ENCODE measurements around the gene FLNC.

Gene FLNC

DNA sequence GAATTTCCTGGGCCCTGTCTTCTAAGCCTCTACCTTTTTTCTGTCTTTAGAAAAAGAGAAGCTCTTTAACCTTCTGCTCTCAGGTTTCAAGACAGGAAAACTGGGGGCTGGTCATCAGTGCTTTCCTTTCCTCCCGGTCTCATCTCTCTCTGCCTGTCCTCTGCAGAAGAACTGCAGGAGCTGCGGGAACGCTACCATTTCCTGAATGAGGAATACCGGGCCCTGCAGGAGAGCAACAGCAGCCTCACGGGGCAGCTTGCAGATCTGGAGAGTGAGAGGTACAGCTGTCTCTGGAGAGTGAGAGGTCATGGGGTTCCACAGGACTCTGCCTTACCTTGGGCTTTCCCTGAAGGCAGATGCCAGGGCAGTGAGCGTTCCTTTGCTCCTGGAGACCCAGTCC is 25.7 kb upstream of the FLNC start:
- DNase-seq (ENCODE audit: low read depth): no peak

DNA sequence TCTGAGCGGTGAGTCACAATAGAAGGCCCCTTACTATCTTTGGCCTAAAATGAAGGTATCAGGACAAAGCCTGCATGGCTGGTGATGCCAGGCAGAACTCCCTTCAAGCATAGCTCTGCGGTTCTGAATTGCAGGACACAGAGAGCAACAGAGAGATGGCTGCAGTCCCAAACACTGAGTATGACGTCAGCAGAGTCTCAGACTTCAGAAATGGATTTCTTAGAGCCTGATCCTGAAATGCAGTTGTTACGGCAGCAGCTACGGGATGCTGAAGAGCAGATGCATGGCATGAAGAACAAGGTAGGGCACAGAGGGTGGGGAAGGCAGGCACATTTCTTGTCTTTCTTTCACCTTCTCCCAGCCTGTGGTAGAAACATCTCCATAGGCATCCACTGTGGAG is 25.0 kb upstream of the FLNC start:
- DNase-seq (ENCODE audit: low read depth): no peak

DNA sequence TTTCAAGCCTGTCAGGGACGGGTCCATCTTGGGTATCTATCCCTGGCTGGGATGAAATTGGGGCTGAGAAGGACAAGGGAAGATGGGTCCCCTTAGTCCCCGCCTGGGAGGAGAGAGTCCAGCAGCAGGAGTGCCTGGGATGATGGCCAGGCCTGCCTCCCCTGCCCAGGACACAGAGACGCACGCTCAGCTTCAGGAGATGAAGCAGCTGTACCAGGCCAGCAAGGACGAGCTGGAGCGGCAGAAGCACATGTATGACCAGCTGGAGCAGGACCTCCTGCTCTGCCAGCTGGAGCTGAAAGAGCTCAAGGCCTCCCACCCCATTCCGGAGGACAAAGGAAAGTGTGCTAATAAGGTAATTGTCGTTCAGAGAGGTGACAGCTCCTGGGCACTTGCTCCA is 23.0 kb upstream of the FLNC start:
- no peak for DNase-seq (ENCODE audit: low read depth)

DNA sequence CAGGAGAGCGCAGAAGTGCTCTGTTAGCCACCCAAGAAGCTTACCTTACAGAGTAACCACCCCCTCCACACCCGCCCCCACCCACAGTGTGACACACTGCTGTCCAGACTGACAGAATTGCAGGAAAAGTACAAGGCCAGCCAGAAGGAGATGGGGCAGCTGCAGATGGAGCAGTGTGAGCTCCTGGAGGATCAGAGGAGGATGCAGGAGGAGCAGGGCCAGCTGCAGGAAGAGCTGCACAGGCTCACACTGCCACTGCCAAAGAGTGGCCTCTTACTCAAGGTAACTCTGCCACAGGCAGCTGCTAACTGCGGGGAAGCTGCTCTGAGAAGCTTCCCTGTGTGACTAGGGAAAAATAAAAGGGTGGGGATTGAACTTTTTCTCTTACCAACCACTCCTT is 20.8 kb upstream of the FLNC start:
- DNase-seq (ENCODE audit: low read depth): no peak

DNA sequence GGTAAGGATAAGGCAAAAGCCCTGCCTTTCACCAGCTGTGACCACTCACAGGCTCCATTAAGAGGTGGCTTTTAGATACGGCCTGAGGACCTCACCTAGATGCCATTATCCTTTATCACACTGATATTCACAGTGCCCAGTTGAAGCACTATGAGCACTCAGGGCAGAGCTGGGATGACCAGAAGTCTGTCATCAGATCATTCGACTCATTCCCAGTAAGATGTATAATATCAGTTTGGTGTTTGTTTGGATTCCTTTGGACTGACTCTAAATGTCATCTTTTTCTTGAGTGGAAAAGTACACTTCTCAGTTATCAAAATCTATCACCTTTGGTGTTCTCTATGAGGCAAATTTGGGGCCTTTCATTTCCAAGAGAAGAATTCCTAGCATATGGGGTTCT is 19.7 kb upstream of the FLNC start:
- DNase-seq (ENCODE audit: low read depth): peak; percentile 40

DNA sequence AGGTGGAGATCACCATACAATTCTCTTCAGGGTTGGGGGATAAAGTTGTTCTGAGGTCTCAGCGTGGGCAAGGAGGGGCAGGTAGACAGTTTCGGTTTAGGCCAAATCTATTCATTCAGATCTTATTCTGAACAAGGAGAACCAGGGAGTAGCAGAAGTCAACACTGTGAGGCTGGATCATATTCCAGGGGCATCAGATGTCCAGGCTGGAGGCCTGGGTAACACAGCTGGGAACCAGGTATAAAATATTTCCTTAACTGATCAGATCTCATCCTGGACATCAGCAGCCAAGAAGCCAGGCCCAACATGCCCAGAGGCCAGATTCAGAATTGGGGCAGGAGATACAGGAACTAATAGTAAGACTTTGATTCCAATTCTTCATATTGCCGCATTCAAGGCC is 19.2 kb upstream of the FLNC start:
- no peak for DNase-seq (ENCODE audit: low read depth)

DNA sequence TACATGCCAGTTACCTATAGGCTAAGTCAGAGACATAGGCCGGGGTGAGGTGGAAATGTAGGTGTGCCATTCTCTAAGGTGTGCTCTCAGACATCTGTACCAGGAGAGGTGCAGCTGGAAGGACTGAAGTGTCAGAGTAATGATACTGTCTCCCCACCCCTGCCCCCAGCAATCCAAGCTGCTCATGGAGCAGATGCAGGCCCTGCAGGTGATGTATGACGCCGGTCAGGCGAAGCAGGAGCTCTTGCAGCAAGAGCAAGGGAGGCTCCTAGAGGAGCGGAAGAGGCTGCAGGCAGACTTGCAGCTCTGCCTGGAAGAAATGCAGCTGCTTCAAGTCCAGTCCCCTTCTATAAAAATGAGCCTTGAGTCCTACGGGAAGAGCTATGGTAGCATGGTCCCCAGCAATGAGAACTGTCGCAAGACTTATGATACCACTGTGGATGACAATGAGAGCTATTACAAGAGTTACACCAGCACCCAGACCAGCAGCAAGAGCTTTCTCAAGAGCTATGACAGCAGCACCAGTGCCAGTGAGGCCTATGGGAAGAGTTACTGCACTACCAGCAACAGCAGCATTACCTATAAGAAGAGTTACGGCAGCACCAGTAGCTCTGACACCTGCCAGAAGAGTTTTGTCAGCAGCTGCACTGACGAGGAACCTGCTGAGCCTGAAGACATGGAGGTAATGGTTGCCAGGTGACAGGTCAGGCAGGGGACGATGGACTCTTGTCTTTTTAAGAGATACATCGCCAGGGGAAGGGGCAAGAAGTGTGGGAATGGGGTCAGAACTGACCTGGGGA is 18.4 kb upstream of the FLNC start:
- no peak for DNase-seq (ENCODE audit: low read depth)

DNA sequence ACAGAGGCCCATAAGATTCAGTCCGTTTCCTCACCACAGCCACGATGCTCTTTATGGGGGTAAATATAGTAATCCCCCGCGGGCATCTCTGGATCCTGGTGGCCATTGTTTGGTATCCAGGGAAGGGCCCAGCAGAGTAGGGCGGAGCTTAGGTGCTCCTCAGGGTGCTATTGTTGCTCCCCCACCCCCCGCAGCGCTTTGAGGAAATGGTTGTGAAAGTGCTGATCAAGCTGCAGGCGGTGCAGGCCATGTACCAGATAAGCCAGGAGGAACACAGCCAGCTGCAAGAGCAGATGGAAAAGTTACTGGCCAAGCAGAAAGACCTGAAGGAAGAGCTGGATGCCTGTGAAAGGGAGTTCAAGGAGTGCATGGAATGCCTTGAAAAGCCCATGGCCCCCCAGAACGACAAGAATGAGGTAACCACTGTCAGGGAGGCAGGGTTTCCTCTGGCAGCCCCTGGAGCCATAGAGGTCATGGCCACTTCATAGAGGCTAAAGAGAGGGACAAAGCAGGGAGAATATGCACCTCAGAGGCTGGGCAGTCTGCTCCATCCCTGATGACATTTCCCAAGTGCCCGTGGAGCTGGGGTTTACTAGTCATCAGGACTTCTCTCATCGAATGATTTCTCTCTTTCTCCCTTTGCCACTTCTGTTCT is 17.6 kb upstream of the FLNC start:
- DNase-seq (ENCODE audit: low read depth): peak; percentile 34

DNA sequence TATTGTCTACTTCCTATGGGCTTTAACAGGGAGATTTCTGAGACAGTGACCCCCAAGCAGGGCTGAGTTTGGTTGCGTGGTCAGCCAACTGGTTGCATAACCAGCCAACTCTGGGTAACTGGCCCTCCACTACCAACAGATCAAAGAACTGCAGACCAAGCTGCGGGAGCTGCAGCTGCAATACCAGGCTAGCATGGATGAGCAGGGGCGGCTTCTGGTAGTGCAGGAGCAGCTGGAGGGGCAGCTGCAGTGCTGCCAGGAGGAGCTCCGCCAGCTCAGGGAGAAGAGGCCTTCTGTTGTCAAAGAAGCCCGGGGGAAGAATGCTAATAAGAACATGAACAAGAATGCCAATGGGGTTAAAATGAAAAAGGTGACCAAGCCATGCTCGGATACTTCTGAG is 15.7 kb upstream of the FLNC start:
- DNase-seq (ENCODE audit: low read depth): no peak

DNA sequence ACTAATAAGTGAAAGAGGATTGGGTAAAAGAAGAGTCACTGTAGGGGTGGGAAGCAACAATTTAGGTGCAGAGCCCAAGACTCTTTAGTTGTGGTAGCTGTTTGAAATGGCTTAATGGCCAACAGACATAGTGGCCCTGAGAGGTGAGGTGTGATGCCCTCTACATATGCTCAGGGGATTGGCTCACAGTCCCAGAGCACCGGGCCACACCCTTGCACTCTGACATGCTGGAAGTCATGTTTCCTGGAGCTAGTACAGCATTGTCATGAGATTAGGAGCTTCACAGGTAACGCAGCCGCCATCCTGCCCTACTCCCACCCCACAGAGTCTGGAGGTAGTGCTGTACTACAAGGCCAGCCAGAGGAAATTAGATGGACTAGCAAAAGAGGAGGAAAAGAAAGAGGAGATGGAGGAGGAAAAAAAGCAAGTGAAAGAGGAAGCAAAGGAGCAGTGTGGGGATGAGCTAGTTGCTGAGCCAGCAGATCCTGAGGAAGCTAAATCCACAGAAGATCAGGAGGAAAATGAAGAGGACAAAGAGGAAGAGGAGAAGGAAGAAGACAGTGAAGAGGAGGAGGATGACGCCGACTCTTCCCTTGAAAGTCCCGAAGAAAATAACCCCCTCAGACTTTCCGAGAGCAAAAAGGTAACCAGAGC is 14.8 kb upstream of the FLNC start:
- no peak for DNase-seq (ENCODE audit: low read depth)

DNA sequence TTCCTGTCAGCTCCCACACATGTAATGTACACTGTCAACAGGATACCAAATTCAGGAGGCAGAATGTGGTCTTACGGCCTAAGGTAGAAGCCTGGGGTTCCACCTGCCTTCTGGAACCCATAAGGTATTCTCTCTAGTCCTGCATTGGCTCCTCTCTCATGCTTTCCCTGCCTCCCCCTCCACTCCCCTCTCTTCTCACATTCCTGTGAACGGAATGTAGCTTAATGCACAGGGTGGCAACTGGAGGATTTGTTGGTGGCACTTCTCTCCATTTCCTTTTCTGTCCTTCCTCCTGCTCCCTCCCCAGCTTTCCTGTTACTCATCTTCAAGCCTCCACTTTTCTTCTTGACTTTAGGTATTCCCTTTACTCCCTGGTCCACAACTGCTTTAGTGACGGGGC is 11.5 kb upstream of the FLNC start:
- DNase-seq (ENCODE audit: low read depth): no peak

DNA sequence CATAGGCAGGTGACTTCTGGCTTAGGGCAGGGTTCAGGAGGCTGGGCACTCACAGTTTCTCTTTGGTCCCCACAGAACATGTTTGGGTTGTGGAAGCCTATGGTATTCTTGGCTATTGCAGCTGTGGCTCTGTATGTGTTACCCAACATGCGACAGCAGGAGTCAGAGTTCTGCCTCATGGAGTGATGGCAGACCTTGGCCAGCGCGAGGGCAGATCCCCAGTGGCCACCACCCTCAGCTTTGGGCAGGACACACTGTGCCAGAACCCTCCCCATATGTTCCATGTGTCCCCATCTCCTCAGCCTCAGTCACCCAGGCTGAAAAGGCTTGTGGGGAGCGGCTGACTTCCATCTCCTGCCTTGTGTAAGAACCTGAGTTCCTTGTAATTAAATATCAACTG is 8.5 kb upstream of the FLNC start:
- no peak for DNase-seq (ENCODE audit: low read depth)

DNA sequence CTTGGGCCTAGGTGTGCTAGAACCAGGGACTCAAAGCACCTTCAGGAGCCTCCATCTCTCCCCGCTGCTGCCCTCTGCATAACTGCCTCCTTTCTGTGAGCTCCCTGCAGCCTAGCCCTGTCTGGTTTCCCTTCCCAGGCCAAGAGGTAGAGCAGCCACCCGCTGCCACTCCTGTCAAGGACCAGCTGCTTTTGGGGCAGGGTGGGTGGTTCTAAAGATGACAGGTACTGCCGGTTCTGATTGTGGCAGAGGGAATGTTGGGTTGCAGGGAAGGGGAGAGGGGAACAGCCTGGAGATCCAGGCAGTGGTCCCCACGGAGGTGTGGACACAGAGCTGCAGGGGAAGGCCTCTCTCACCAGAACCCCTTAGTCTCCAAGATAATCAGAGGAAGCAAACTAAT is 3.7 kb upstream of the FLNC start:
- no peak for DNase-seq (ENCODE audit: low read depth)

DNA sequence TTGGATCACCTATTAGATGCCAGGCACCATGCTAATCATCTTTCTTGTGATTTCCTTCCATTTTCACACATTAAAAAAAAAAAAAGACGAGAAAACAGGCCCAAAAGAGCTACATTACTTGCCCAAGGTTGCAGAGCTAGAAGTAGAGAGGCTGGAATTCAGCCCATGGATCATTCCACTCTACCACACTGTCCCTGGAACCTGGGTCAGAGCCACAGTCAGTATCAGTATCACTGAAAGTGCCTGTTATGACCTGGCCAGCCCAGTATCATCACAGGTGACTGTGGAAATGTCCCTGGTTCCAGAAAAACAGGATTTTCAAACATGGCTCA is 3.3 kb upstream of the FLNC start:
- no peak for DNase-seq (ENCODE audit: low read depth)

DNA sequence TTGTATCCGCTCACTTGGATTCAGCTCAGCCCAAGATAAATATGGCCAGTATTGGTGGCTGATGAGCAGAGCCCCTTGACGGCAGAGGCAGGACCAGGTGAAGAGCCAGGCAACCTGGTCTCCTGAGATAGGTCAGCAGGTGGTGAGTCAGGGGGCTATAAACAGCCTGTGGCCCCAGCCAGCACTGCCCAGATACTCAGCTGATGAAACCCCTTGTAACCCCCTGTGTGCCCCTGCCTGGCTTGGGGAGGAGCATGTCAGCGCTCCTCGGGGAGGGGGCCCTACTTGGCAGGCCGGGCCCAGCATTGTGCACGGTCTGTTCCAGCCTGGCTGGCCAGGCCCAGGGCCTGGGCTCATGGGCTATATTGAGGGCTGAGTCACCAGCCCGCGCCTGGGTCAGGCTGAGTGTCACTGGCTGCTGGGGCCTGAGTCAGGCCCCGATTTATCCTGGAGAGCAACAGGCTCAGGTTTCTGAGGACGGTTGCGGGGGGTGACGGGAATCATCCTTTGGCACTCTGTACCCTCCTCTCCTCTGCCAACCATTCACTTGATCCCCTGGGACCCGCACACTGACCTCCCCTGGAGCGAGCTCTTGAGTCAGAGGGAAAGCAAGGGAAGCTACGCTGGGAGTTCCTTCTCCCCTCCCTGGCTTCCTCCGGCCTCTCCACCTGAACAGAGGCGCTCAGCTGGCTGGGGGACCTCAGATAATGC is 2.8 kb upstream of the FLNC start:
- peak; percentile 91 for DNase-seq (ENCODE audit: low read depth)

DNA sequence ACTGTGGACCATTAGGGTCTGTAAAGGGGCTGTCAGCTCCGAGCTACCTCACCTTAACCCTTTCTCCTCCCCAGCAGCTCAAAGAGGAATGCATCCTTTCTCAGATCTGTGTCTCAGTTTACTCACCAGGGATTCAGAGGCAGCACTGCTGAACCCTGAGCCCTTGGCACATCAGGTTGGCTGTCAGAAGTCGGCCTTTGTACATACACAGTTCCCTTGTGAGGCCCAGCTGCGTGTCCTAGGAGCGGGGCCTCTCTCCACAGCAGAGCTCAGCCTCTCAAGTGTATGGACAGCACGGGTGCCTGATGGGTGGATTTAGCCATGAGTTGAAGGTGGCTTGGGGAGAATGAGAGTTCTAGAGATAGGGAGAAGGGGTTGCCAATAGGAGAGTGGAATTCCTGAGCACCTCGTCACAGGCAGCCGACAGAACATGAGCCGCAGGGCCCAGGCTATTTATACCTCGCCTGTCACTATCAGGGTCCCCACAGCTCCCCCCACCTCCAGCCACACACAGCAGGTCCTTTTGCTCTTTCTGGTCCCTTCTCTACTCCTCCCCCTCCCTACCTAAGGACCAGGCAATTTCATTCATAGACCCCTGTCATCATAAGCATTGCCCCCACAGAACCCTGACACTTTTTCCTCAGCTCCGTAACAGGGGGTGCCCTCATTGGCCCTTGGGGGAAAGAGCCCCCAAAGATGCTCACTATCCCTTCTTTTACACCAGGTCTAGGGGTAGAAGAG is 2.1 kb upstream of the FLNC start:
- DNase-seq (ENCODE audit: low read depth): peak; percentile 96

DNA sequence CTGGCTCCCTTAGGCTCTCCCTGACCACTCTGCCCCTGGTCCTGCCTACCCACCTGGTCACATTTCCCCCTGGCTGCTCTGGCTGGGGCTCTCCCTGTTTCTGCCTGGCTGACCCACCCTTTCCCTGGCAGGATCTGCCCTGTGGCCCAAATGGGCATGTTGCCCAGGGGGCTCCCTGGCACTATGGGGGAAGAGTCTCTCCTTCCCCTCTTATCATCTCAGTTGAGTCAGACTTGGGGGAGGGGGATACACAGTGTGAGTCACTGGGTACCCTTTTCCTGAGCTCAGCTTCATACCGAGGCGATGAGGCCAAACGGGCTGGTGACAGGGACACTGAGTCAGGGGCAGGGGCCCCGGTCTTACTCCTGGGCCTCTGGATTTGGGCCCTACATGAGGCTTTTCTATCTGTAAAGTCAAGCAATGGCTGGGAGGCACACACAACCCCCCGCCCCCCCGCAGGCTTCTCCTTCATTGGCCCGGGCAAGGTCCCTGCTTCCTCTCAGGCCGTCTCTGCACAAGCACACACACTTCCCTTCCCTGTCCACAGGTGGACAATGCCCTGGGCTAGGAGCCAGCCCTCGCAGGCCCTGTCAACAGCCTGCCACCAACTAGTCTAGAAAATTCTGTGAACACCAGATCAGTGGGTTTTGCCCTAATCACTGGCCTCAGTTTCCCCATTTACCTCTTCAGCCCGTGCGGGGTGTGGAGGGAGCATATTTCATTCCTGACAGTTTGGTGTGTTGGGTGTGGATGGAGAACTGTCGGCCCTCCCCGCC is 627 bp upstream of the FLNC start:
- DNase-seq (ENCODE audit: low read depth): peak; percentile 81

DNA sequence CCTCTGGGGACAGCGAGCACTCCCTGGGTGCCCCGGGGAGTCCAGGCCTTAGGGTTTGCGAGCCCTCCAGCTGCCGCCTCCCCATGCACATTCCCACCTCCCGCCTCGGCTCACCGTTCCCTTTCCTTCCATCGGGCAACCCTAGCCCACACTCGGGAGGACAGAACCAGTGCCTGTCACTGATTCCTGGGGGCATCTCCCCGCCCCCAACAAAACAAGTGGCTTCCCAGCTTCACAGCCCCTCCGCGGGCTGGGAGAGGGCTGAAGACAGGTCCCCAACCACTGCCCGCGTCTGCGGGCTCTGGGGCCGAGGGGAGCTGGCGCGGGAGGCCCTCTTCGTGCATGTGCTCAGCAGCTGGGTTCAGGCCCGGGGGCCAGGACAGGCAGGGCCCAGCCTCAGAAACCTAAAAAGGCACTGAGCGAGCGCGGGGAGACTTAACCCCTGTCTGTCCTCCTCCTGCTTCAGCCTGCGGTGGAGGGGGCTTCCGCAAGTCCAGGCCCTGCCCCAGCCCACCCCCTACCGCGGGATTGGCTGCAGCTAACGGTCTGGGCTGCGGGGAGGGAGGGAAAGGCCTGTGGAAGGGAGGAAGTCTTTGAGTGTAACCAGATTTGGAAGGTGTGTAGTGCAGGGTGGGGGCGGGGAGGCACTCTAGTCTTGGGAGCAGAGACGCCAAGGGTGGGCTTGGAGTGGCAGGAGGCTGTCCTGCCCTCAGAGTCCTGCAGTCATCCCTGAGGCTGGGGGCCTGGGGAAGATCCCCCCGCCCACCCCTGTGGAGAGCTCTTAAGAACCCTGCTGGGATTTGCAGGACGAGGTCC is 1.2 kb downstream of the FLNC start:
- peak; percentile 82 for DNase-seq (ENCODE audit: low read depth)

DNA sequence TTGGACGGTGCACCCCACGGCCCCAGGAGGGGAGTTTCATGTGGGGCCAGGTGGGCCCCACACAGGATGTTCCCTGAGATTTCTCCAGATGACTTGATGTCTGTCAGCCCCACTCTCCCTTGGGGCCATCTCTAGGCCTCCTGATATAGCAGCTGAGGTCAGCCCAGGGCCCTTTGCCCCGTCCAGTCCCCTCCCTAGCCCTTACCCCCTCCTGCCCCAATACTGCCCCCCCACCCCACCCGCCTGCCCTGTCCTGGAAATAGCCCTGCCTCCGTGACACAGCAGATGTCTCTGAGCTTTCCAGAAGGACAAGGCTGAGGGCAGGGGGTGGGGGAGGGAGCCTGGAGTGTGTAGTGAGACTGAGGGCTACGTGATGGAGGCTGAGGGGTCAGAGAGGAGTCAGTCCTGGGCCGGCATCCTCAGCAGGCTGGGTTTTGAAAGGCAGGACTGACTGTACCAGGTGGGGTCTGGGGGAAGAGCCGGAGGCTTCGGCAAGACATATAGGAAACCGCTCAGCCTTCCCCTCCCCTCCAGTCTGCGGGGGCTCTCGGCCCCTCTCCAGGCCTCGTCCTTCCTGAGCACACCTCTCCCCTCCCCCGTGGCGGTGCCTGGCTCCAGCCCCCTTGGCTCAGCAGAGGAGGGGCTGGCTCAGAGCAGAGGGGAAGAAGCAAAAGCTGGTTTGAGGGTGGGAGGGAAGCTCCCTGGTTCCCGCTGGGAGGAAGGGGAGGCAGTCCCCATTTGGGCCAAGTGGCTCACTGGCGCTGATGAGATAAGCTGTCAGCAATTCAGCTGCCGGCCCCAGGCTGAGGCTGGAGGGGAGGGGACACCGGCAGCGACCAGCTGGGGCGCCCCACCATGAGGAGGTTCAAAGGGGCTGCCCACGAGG is 2.0 kb downstream of the FLNC start:
- DNase-seq (ENCODE audit: low read depth): peak; percentile 70

DNA sequence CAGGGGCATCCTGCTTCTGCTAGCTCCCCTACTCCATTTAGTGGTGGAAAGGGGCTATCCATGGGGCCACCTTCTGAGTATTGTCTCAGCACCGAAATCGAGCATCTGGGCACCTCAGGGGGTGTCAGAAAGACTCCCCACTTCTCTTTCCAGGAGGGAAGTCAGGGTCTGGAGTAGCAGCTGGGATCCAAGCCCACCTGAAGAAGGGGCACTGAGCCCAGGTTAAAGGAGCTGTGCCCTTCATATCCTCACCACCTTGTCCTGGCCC is 2.6 kb downstream of the FLNC start:
- no peak for DNase-seq (ENCODE audit: low read depth)

Measured in EH (cell line).